CD14-positive monocyte (primary cell): ENCODE measurements around the gene BLOC1S2. TPM values are rescaled to one million over a fixed set of nuclear protein-coding genes. Genes with fewer than 3 reads are reported as not detected.

ENCODE experiments used
- DNase-seq, 3 donors: peaks; one replicate each; pipeline ENCODE4 v3.0.0-alpha.2; 2011 to 2022
- H2AFZ ChIP-seq: 2 replicates; pipeline ENCODE4 v1.6.0; 2012; ENCODE audit warnings: mild to moderate bottlenecking, low read depth, low read length, inconsistent platforms; ENCODE audit not compliant: insufficient read depth, poor library complexity, severe bottlenecking
- H3K27ac ChIP-seq, 2 donors: 1 replicate in 1 of 2; 2 replicates in 1 of 2; pipeline ENCODE4 v1.5.1; 2012 to 2013; ENCODE audit warnings: low read length in 2 of 2, control low read depth in 1 of 2, inconsistent platforms in 1 of 2, low read depth in 1 of 2, mild to moderate bottlenecking in 1 of 2
- H3K27me3 ChIP-seq, 2 donors: one replicate each; pipeline versions ENCODE4 v1.6.0 to v1.6.1; 2011 to 2013; ENCODE audit warnings: low read length in 2 of 2; ENCODE audit not compliant: control insufficient read depth in 2 of 2, insufficient read depth in 2 of 2
- H3K36me3 ChIP-seq, 2 donors: replicated peaks in 1 of 2; 1 replicate in 1 of 2; 2 replicates in 1 of 2; pipeline versions ENCODE4 v1.5.1 to v1.6.1; 2012 to 2013; ENCODE audit warnings: low read length in 2 of 2, control low read depth in 1 of 2, inconsistent platforms in 1 of 2, mild to moderate bottlenecking in 1 of 2; ENCODE audit not compliant: insufficient read depth in 2 of 2, control insufficient read depth in 1 of 2
- H3K4me1 ChIP-seq, 2 donors: 1 replicate in 1 of 2; 2 replicates in 1 of 2; pipeline versions ENCODE4 v1.5.1 to v1.6.1; 2012 to 2013; ENCODE audit warnings: low read length in 2 of 2, control low read depth in 1 of 2, inconsistent platforms in 1 of 2, mild to moderate bottlenecking in 1 of 2, moderate library complexity in 1 of 2; ENCODE audit not compliant: insufficient read depth in 2 of 2, control insufficient read depth in 1 of 2
- H3K4me2 ChIP-seq: replicated peaks from 2 replicates; pipeline ENCODE3; 2012; ENCODE audit warnings: low read length, moderate library complexity, mild to moderate bottlenecking; ENCODE audit not compliant: poor library complexity, severe bottlenecking; ENCODE audit errors: extremely low read depth
- H3K4me3 ChIP-seq, 3 experiments: fragments of 200-600 bp in 1 of 3; sonication (generic) in 1 of 3; replicated peaks in 1 of 3; 1 replicate in 2 of 3; 2 replicates in 1 of 3; pipeline ENCODE4 v1.5.1; 2011 to 2013; ENCODE audit warnings: low read length in 3 of 3, mild to moderate bottlenecking in 3 of 3, control low read depth in 2 of 3, low read depth in 2 of 3, inconsistent platforms in 1 of 3, moderate library complexity in 1 of 3
- H3K79me2 ChIP-seq: 2 replicates; pipeline ENCODE4 v1.6.0; 2012; ENCODE audit warnings: mild to moderate bottlenecking, control low read depth, inconsistent platforms, low read length, moderate library complexity; ENCODE audit not compliant: insufficient read depth
- H3K9ac ChIP-seq: 2 replicates; pipeline ENCODE4 v1.6.0; 2017; ENCODE audit warnings: low read length, mild to moderate bottlenecking; ENCODE audit not compliant: insufficient read depth, poor library complexity, severe bottlenecking
- H3K9me3 ChIP-seq, 2 donors: replicated peaks in 1 of 2; 1 replicate in 1 of 2; 2 replicates in 1 of 2; pipeline versions ENCODE4 v1.5.1 to v1.6.1; 2012 to 2013; ENCODE audit warnings: low read length in 2 of 2, control low read depth in 1 of 2; ENCODE audit not compliant: control insufficient read depth in 1 of 2, insufficient read depth in 1 of 2
- H4K20me1 ChIP-seq: 2 replicates; pipeline ENCODE4 v1.6.0; 2012; ENCODE audit warnings: mild to moderate bottlenecking, low read length, control low read depth, moderate library complexity; ENCODE audit not compliant: insufficient read depth
- H3K27ac Mint-ChIP-seq, 7 donors: one replicate each; pipeline ENCODE4 v1.8.0; 2020; ENCODE audit warnings: mild to moderate bottlenecking in 7 of 7, mixed read lengths in 7 of 7, moderate library complexity in 6 of 7, inconsistent platforms in 2 of 7
- H3K27me3 Mint-ChIP-seq, 3 donors: one replicate each; pipeline ENCODE4 v1.8.0; 2021 to 2022; ENCODE audit warnings: low read depth in 3 of 3, mild to moderate bottlenecking in 3 of 3, mixed read lengths in 3 of 3, moderate library complexity in 3 of 3, inconsistent platforms in 1 of 3
- H3K36me3 Mint-ChIP-seq, 2 donors: one replicate each; pipeline ENCODE4 v1.8.0; 2020; ENCODE audit warnings: mixed read lengths in 2 of 2, inconsistent platforms in 1 of 2, mild to moderate bottlenecking in 1 of 2
- H3K4me1 Mint-ChIP-seq: one replicate; pipeline ENCODE4 v1.8.0; 2020; ENCODE audit warnings: mild to moderate bottlenecking, mixed read lengths
- H3K4me3 Mint-ChIP-seq, 2 donors: one replicate each; pipeline ENCODE4 v1.8.0; 2020; ENCODE audit warnings: mild to moderate bottlenecking in 2 of 2, mixed read lengths in 2 of 2, moderate library complexity in 1 of 2
- H3K9me3 Mint-ChIP-seq, 7 donors: one replicate each; pipeline ENCODE4 v1.8.0; 2020 to 2022; ENCODE audit warnings: mixed read lengths in 7 of 7, mild to moderate bottlenecking in 6 of 7, moderate library complexity in 6 of 7, inconsistent platforms in 2 of 7
- WGBS: methylation state at CpG from one replicate; pipeline ENCODE4 v1.1.5; 2013; ENCODE audit warnings: missing lambda C conversion rate; ENCODE audit not compliant: insufficient coverage; 5-methylcytosine and 5-hydroxymethylcytosine counted together
- intact Hi-C, 2 donors: fragments of 100-400 bp; cut with micrococcal nuclease; formaldehyde crosslinking; loops; one replicate each; pipeline versions ENCODE4 v1.15.0 to v1.15.1; 2023
- polyA plus RNA-seq, 3 donors: library from polyadenylated mRNA; depleted of rRNA in 1 of 3; unstranded in 2 of 3; stranded (reverse) in 1 of 3; fragments of 300-500 nt in 2 of 3; fragments of >200 nt in 1 of 3; fragmentation: Illumina TruSeq in 2 of 3; gene quantifications; 1 replicate in 2 of 3; 2 replicates in 1 of 3; pipeline ENCODE4 v1.2.3, GENCODE V29; 2012 to 2021
- TF ChIP-seq, protein P1 (sequence below): fragments of 200-600 bp; IDR thresholded peaks from one replicate; pipeline ENCODE4 v1.8.0; 2022; ENCODE audit warnings: antibody characterized with exemption, mild to moderate bottlenecking

The BLOC1S2 gene
- polyA plus RNA-seq, 3 donors, result 37.9 to 142 (median 111) TPM

DNA sequence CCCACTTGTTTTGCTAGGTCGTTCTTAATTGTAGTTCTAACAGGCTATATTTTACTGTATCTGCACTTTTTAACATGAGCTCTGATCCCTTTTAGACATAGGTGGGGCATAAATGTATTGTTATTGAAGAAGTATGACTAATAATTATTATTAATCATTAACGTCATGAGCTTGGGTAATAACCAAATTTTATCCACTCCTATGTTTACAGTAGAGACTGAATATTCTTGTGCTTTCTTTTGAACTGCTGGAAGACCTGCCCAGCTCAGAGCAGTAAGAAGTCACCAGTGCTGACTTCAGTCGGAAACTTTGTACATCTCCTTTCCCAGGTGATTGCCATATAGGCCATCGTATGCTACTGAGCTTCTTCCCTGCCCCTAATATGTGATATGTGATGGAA is 24.8 kb upstream of the BLOC1S2 start:
- no peaks in the 10 kb centered on the region for H3K36me3 ChIP-seq
- H2AFZ ChIP-seq, result no peak overlapping the region
- H3K9me3 Mint-ChIP-seq, result no peaks in the 10 kb centered on the region
- no peaks in the 10 kb centered on the region for H3K79me2 ChIP-seq
- H3K4me2 ChIP-seq, result no peak overlapping the region
- H3K36me3 Mint-ChIP-seq, result no peaks in the 10 kb centered on the region
- H3K27ac Mint-ChIP-seq, result no peak overlapping the region
- H3K4me3 ChIP-seq, result no peak overlapping the region
- TF ChIP-seq, protein P1, sequence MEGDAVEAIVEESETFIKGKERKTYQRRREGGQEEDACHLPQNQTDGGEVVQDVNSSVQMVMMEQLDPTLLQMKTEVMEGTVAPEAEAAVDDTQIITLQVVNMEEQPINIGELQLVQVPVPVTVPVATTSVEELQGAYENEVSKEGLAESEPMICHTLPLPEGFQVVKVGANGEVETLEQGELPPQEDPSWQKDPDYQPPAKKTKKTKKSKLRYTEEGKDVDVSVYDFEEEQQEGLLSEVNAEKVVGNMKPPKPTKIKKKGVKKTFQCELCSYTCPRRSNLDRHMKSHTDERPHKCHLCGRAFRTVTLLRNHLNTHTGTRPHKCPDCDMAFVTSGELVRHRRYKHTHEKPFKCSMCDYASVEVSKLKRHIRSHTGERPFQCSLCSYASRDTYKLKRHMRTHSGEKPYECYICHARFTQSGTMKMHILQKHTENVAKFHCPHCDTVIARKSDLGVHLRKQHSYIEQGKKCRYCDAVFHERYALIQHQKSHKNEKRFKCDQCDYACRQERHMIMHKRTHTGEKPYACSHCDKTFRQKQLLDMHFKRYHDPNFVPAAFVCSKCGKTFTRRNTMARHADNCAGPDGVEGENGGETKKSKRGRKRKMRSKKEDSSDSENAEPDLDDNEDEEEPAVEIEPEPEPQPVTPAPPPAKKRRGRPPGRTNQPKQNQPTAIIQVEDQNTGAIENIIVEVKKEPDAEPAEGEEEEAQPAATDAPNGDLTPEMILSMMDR, result no peak
- intact Hi-C loops, result no loop called here
- DNase-seq, result no peak
- H3K4me1 ChIP-seq, result no peaks in the 10 kb centered on the region
- no peaks in the 10 kb centered on the region for H4K20me1 ChIP-seq
- no peak overlapping the region for H3K9ac ChIP-seq
- H3K4me1 Mint-ChIP-seq, result no peaks in the 10 kb centered on the region
- H3K27me3 Mint-ChIP-seq, result peaks cover 8 to 31% (median 9%) of the 10 kb centered on the region in 3 donors
- WGBS, result no CpG with 5 or more reads among the region's 4 CpGs
- no peaks in the 10 kb centered on the region for H3K9me3 ChIP-seq
- no peak overlapping the region for H3K27ac ChIP-seq
- H3K4me3 Mint-ChIP-seq, result peak overlapping the region in 1 of 2 donors; percentile 56
- H3K27me3 ChIP-seq, result peaks cover 22 to 23% of the 10 kb centered on the region in 2 donors

GRCh38 chr10:100307684-100308083 is 21.2 kb upstream of the BLOC1S2 start:
- Histone ChIP-seq H3K27me3 (peaks cover 20 to 28% of the 10 kb centered on the region in 2 donors), H2AFZ (no peak overlapping the region), H3K79me2 (no peaks in the 10 kb centered on the region), H3K27ac (no peak overlapping the region), H3K4me3 (no peak overlapping the region), H4K20me1 (no peaks in the 10 kb centered on the region), H3K36me3 (no peaks in the 10 kb centered on the region), H3K4me2 (no peak overlapping the region), H3K9ac (no peak overlapping the region), H3K9me3 (no peaks in the 10 kb centered on the region), H3K4me1 (no peaks in the 10 kb centered on the region)
- Mint-ChIP-seq H3K4me3 (no peak overlapping the region), H3K36me3 (no peaks in the 10 kb centered on the region), H3K27ac (no peak overlapping the region), H3K9me3 (no peaks in the 10 kb centered on the region), H3K27me3 (peaks cover 3 to 41% (median 16%) of the 10 kb centered on the region in 3 donors), H3K4me1 (no peaks in the 10 kb centered on the region)
- TF ChIP-seq, protein P1, result no peak
- no peak for DNase-seq
- intact Hi-C loops, result loop anchor here in 1 of 2 donors (10.0 kb wide), 1 partner anchor 127 kb away; no protein-coding TSS in a partner anchor
- 88% methylated on average over 1 of the region's 3 CpGs for WGBS
